Measurements from ENCODE around the gene NALCN. TPM values are rescaled to one million over a fixed set of nuclear protein-coding genes. Genes with fewer than 3 reads are reported as not detected.

NALCN gene
- total RNA-seq, 2 donors from 2014 or later, result 3.2 TPM; not detected in 1

GRCh38 chr13:101449790-101450748, 33.8 kb upstream of the NALCN start:
- no peak for TF ChIP-seq POLR2A (IDR thresholded peaks at IDR 0.05)
- 50% methylated on average over 5 of the region's 5 CpGs for whole genome bisulfite sequencing
- Histone ChIP-seq H3K27ac (no peak overlapping the region), H3K27me3 (replicated peaks; ENCODE audit: insufficient read depth) (no peaks in the 10 kb centered on the region), H3K9me3 (no peaks in the 10 kb centered on the region), H3K4me1 (replicated peaks) (no peaks in the 10 kb centered on the region), H3K4me3 (no peak overlapping the region), H3K36me3 (no peaks in the 10 kb centered on the region)
- intact Hi-C loops (cut with DNase I), result no loop called here
- DNase-seq (ENCODE audit: low spot score), result no peak

GRCh38 chr13:101447852-101448251, 31.5 kb upstream of the NALCN start:
- H3K9me3 ChIP-seq, result no peaks in the 10 kb centered on the region
- H3K27ac ChIP-seq, result no peak overlapping the region
- DNase-seq (ENCODE audit: low spot score), result no peak
- no peak overlapping the region for H3K4me3 ChIP-seq
- intact Hi-C loops (cut with DNase I), result no loop called here
- H3K4me1 ChIP-seq (replicated peaks), result no peaks in the 10 kb centered on the region
- 55% methylated on average over 4 of the region's 4 CpGs for WGBS
- H3K36me3 ChIP-seq, result no peaks in the 10 kb centered on the region
- TF ChIP-seq POLR2A (IDR thresholded peaks at IDR 0.05), result no peak
- TF ChIP-seq POLR2AphosphoS5 (IDR thresholded peaks at IDR 0.05), result no peak
- no peak for TF ChIP-seq CTCF (IDR thresholded peaks at IDR 0.05)
- H3K27me3 ChIP-seq (replicated peaks; ENCODE audit: insufficient read depth), result no peaks in the 10 kb centered on the region

DNA sequence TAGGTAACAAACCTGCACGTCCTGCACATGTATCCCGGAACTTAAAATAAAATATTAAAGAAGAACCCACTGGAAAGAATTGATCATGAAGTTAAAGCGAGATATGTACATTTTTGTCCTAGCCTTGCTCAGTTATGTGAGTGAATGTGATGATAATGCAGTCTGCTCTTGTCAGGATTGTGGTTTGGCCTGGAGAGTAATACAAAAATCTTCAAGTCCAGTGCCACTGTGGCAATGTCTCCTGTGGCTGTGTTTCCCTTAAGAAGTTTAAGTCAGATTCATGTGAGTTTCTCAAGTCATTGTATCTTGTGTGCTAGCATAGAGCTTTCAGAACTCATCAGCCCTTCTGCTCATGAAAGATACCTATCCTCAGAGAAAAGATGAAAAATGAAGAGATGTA, 18.2 kb upstream of the NALCN start:
- intact Hi-C loops (cut with DNase I), result no loop called here
- WGBS, result 90% methylated on average over 3 of the region's 3 CpGs
- TF ChIP-seq CTCF (IDR thresholded peaks at IDR 0.05), result no peak
- TF ChIP-seq POLR2AphosphoS5 (IDR thresholded peaks at IDR 0.05), result no peak
- no peak for TF ChIP-seq POLR2A (IDR thresholded peaks at IDR 0.05)
- no peak overlapping the region for H3K4me3 ChIP-seq
- H3K4me1 ChIP-seq (replicated peaks), result no peaks in the 10 kb centered on the region
- no peaks in the 10 kb centered on the region for H3K9me3 ChIP-seq
- H3K36me3 ChIP-seq, result no peaks in the 10 kb centered on the region
- DNase-seq (ENCODE audit: low spot score), result no peak
- H3K27ac ChIP-seq, result no peak overlapping the region
- H3K27me3 ChIP-seq (replicated peaks; ENCODE audit: insufficient read depth), result no peaks in the 10 kb centered on the region

GRCh38 chr13:101433895-101434294, 17.6 kb upstream of the NALCN start:
- Histone ChIP-seq H3K4me1 (replicated peaks) (no peaks in the 10 kb centered on the region), H3K4me3 (no peak overlapping the region), H3K27me3 (replicated peaks; ENCODE audit: insufficient read depth) (no peaks in the 10 kb centered on the region), H3K27ac (no peak overlapping the region), H3K9me3 (no peaks in the 10 kb centered on the region), H3K36me3 (no peaks in the 10 kb centered on the region)
- DNase-seq (ENCODE audit: low spot score), result no peak
- intact Hi-C loops (cut with DNase I), result no loop called here
- TF ChIP-seq POLR2AphosphoS5 (IDR thresholded peaks at IDR 0.05) (no peak), CTCF (IDR thresholded peaks at IDR 0.05) (no peak)

DNA sequence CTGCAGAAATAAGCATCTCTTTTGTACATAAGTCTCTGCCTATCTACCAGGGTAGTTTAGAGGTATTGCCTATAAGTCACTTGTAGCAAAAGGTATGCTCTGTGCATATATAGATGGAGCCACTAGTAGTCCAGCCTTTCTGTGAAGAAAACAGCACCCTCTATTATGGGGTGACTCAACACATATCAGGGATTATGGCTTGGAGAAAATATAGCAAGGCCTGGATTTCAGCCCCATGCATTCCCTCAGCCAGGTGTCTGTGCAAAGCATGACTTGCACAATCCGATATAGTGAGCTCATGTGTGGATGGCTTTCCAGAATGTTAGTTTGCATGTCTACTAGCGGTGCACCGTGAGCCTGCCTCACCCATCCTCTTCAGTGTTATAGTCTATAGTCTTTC, 13.4 kb upstream of the NALCN start:
- intact Hi-C loops (cut with DNase I), result no loop called here
- no peak for DNase-seq (ENCODE audit: low spot score)
- Histone ChIP-seq H3K4me1 (replicated peaks) (no peaks in the 10 kb centered on the region), H3K9me3 (no peaks in the 10 kb centered on the region), H3K27me3 (replicated peaks; ENCODE audit: insufficient read depth) (no peaks in the 10 kb centered on the region), H3K27ac (no peak overlapping the region), H3K36me3 (no peaks in the 10 kb centered on the region), H3K4me3 (no peak overlapping the region)
- TF ChIP-seq CTCF (IDR thresholded peaks at IDR 0.05) (no peak), POLR2A (IDR thresholded peaks at IDR 0.05) (no peak), POLR2AphosphoS5 (IDR thresholded peaks at IDR 0.05) (no peak)
- 96% methylated on average over 3 of the region's 3 CpGs for WGBS

All from prostate gland (tissue), 2 donors.